Measurements from ENCODE around the gene ZNF318. TPM values are rescaled to one million over a fixed set of nuclear protein-coding genes. Genes with fewer than 3 reads are reported as not detected.
"Not testable (repeated sequence)": the region's sequence is repeated elsewhere in the genome, so short reads cannot be mapped to it uniquely, and the experiment has no call there.

Gene ZNF318
- total RNA-seq, 1 experiment from 2014 or later, result 24.3 TPM

- TF ChIP-seq CTCF (IDR thresholded peaks at IDR 0.05) (no peak), ZNF232 (CRISPR knock-in tag; IDR thresholded peaks at IDR 0.05) (no peak), USF2 (CRISPR knock-in tag; IDR thresholded peaks at IDR 0.05) (no peak)
Observed at GRCh38 chr6:43347444-43347843, 22.0 kb downstream of the ZNF318 start (continued).

GRCh38 chr6:43347021-43347420, 22.4 kb downstream of the ZNF318 start:
- TF ChIP-seq TP53 (CRISPR knock-in tag; IDR thresholded peaks at IDR 0.05) (no peak), STAT6 (CRISPR knock-in tag; conservative IDR thresholded peaks at IDR 0.05; ENCODE audit: low read depth) (no peak), TEAD1 (CRISPR knock-in tag; IDR thresholded peaks at IDR 0.05) (no peak), ESRRA (CRISPR knock-in tag; IDR thresholded peaks at IDR 0.05; ENCODE audit: borderline replicate concordance) (no peak), AFF4 (CRISPR knock-in tag; IDR thresholded peaks at IDR 0.05; ENCODE audit: borderline replicate concordance) (no peak), ZNF671 (CRISPR knock-in tag; IDR thresholded peaks at IDR 0.05) (no peak), NFYB (CRISPR knock-in tag; conservative IDR thresholded peaks at IDR 0.05; ENCODE audit: low read depth) (no peak)
- H3K4me3 Mint-ChIP-seq, result no peak overlapping the region
- no peaks in the 10 kb centered on the region for H3K4me1 Mint-ChIP-seq
- ATAC-seq, result no peak
- ChIA-PET CTCF (no interaction called here), POLR2A (no interaction called here)
- H3K27ac Mint-ChIP-seq, result no peak overlapping the region
- H3K36me3 Mint-ChIP-seq, result peaks cover 16% of the 10 kb centered on the region
- DNase-seq (ENCODE audit: low spot score), result no peak
- H3K27me3 Mint-ChIP-seq (ENCODE audit: low read depth), result no peaks in the 10 kb centered on the region
- no peaks in the 10 kb centered on the region for H3K9me3 Mint-ChIP-seq

- H3K27ac Mint-ChIP-seq; H3K4me1 Mint-ChIP-seq; H3K9me3 Mint-ChIP-seq; H3K4me3 Mint-ChIP-seq; CTCF ChIA-PET; ATAC-seq; H3K27me3 Mint-ChIP-seq (ENCODE audit: low read depth); POLR2A ChIA-PET; DNase-seq (ENCODE audit: low spot score): not testable (repeated sequence)
- peaks cover 19% of the 10 kb centered on the region for H3K36me3 Mint-ChIP-seq
Observed at GRCh38 chr6:43346243-43346642, 23.2 kb downstream of the ZNF318 start.

GRCh38 chr6:43339168-43339567, 30.3 kb downstream of the ZNF318 start:
- TF ChIP-seq USF2 (CRISPR knock-in tag; IDR thresholded peaks at IDR 0.05), result no peak
- no peak for TF ChIP-seq ZNF121 (CRISPR knock-in tag; IDR thresholded peaks at IDR 0.05)
- no peak for TF ChIP-seq MXD4 (CRISPR knock-in tag; IDR thresholded peaks at IDR 0.05; ENCODE audit: borderline replicate concordance)
- TF ChIP-seq NR1H2 (CRISPR knock-in tag; IDR thresholded peaks at IDR 0.05), result no peak
- no peak for TF ChIP-seq ZNF671 (CRISPR knock-in tag; IDR thresholded peaks at IDR 0.05)
- H3K4me1 Mint-ChIP-seq, result 0 out of 2 replicates have a peak, but pooled peaks cover 4% of the 10 kb centered on the region
- no peaks in the 10 kb centered on the region for H3K9me3 Mint-ChIP-seq

More at GRCh38 chr6:43339168-43339567, 30.3 kb downstream of the ZNF318 start:
- H3K36me3 Mint-ChIP-seq, result peaks cover 35% of the 10 kb centered on the region
- no peaks in the 10 kb centered on the region for H3K27me3 Mint-ChIP-seq (ENCODE audit: low read depth)
- ChIA-PET CTCF (interaction anchor here (1.2 to 1.3 kb wide), 2 partner anchors 16 to 76 kb away, joined by 3 to 4 read pairs; no protein-coding TSS in a partner anchor), POLR2A (no interaction called here)
- DNase-seq (ENCODE audit: low spot score), result no peak
- no peak overlapping the region for H3K27ac Mint-ChIP-seq
- H3K4me3 Mint-ChIP-seq, result no peak overlapping the region
- no peak for ATAC-seq

Measured in WTC11 (cell line).